HG03039 (cell line): ENCODE results near the gene DRC7.

Source experiments
- ATAC-seq: cut with Tn5 transposase; IDR thresholded peaks from one replicate; pipeline ENCODE4 v1.9.1; 2021; ENCODE audit warnings: mild to moderate bottlenecking, moderate library complexity; ENCODE audit not compliant: unreplicated experiment

Gene DRC7

DNA sequence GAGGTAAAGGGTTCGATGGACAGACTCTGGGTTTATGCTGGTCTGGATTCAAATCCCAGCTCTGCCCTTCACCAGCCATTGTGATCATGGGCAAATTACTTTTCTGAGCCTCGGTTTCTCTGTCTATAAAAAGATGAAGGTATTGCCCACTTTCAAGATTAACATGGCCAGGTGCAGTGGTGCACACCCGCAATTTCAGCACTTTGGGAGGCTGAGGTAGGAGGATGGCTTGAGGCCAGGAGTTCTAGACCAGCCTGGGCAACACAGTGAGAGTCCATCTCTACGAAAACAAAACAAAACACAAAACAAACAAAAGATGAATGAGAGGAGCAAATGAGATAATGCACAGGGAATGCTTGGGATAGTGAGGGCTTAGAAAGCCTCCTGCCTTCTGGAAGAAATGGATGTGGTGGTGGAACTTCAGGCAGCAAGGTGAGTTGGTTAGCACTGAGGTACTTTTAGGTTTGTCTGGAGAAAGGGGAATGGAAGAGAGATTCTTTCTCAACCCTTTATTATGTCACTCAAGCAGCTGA, 18.0 kb upstream of the DRC7 start:
- no peak for ATAC-seq

DNA sequence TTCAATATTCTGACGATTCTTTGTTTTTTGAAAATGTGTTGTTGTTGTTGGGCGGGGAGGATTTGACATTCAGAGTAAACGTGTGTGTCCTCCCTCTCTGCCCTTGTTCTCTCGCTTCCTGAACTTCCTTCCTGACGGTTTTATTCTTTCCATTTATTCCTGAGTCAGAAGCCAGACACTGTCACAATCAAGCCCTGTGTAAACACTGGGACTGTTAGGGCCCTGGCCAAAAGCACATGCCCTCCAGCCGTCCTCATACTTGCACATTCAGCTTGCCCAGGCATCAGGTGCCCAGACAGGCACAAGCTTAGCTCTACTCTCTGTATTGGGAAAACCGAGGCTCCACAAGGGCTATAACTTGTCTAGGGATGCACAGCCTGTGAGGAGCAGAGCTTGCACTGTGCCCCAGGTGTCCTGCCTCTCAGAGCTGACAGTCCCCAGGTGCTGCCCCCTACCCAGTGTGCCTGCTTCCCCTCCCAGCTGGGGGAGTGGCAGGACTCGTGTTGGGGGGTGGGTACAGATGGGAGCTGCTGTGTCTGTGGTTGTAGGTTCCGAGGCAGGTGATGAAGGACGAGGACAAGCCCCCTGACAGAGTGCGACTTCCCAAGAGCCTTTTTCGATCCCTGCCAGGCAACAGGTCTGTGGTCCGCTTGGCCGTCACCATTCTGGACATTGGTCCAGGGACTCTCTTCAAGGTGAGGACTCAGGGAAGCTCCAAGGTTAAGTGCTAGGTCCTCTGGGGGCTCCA, 16.8 kb upstream of the DRC7 start:
- ATAC-seq, result no peak

DNA sequence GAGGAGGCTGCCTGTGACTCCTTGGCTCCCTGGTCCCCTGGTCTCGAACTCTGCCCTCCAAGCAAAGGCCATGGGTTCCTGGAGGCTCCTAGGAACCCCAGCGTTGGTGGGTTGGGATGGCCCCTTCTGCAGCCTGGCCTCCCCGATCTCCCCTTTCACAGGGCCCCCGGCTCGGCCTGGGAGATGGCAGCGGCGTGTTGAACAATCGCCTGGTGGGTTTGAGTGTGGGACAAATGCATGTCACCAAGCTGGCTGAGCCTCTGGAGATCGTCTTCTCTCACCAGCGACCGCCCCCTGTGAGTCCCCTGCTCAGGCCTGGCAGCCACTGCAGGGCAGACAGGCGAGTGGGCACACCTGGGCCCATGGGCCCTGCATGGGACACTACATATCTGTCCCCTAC, 15.6 kb upstream of the DRC7 start:
- no peak for ATAC-seq

DNA sequence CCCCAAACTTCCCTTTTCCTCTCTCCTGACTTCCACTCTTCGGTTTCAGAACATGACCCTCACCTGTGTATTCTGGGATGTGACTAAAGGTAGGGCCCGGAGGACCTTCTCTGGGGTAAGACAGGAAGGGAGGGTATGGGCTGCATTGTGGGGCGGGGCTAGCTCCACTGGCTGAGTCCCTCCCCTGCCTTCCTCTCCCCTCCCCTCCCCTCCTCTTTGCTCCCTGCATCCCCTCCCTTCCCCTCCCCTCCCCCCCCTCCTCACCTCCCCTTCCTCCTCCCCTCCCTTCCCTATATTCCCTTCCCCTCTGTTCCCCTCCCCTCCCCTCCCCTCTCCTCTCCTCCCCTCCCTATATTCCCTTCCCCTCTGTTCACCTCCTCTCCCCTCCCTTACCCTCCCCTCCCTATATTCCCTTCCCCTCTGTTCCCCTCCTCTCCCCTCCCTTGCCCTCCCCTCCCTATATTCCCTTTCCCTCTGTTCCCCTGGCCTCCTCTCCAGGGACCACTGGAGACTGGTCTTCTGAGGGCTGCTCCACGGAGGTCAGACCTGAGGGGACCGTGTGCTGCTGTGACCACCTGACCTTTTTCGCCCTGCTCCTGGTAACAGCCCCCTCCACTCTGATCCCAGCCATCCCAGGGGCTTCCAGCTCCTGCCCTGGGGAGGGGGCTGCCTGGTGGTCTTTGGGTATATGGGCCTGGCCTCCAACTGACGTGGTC, 14.7 kb upstream of the DRC7 start:
- ATAC-seq, result no peak

DNA sequence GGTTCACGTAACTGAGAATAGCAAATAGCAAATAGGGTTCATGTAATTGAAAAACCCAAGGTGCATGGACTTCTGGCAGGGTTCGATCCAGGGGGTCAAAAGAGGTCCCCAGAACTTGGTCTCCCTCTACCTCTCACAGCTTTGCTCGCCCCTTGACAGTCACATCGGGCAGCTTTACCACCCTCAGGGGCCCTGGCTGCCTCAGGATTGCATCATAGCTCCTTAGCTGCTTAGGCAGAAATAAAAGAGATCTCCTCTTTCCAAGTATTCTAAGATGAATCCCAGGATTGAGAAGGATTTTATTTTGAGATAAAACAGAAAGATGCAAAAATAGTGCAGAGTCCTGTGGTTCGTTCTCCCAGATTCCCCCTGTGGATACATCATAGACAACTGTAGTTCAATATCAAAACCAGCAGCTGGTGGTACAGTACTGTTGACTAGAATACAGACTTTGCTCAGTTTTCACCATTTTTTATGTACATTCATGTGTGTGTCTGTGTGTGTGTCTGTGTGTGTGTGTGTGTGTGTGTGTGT, 13.7 kb upstream of the DRC7 start:
- ATAC-seq, result no peak

DNA sequence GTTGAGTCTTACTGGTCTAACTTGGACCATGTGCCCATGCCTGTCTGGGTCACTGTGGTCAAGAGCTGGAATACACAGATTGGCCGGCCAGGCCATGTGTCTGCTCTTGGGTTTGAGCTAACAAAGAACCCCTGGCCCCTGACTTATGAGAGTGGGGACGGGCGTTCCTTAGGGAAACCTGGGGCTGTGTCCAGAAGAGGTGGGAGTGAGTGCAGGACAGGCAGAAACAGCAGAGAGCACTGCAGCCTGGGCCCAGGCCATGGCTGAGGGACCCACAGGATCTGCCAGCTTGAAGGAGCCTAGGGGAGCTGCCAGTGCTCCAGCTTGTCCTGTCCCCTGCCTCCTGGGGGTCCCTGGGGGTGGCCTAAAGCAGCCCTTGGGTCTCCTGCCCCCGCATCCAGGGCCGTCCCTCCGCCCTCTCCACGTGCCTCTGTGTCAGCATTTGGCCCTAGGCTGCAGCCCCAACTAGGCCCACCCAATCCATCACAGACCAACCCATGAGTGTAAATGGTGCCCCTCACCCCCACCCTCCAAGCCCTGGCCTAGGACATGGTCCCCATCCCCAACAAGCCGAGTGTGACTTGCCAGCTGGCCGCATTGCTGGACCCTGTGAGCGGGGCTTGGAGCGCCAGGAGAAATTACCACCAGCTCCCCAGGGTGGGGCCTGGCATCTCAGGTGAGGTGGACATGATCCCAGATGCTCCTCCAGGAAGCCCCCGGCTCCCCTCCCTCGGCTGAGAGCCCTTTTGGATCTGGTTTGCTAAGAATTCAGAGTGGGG, 12.5 kb upstream of the DRC7 start:
- ATAC-seq, result no peak

DNA sequence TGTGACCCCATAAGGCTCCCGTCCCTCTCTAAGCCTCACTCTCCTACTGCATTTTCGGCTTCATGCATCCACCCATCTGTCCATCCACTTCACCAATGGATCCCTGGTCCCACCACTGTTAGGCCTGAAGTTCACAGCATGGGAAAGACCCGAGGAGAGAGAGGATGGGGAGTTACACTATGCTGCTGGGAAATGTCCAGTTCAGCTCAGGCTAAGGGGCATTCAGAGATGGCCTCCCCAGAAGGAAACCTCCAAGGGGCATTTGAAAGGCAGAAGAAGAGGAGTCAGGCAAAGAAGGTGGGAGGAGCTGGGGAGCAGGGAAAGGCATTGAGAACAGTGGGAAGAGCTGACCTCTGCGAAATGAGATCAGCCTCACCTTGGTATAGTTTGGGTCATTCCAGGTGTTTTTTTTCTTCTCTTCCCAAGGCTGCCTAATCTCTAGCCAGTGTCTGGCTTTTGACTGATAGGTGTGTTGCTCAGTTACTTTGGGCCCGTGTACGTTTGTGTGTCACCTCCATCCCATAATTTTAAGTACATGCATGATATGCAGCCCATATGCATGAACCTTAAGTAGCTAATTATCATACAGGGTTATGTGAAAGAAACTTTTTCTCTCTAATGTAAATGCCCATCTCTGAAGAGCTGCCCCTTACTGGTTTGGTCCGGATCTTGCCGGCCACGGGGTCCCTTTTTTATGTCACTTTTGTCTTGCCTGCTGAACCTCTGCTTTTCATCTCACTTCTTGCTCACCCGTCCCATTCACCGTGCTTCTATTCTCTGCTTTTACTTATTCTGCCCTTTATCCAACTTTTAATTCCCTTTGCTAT, 11.6 kb upstream of the DRC7 start:
- ATAC-seq, result no peak

DNA sequence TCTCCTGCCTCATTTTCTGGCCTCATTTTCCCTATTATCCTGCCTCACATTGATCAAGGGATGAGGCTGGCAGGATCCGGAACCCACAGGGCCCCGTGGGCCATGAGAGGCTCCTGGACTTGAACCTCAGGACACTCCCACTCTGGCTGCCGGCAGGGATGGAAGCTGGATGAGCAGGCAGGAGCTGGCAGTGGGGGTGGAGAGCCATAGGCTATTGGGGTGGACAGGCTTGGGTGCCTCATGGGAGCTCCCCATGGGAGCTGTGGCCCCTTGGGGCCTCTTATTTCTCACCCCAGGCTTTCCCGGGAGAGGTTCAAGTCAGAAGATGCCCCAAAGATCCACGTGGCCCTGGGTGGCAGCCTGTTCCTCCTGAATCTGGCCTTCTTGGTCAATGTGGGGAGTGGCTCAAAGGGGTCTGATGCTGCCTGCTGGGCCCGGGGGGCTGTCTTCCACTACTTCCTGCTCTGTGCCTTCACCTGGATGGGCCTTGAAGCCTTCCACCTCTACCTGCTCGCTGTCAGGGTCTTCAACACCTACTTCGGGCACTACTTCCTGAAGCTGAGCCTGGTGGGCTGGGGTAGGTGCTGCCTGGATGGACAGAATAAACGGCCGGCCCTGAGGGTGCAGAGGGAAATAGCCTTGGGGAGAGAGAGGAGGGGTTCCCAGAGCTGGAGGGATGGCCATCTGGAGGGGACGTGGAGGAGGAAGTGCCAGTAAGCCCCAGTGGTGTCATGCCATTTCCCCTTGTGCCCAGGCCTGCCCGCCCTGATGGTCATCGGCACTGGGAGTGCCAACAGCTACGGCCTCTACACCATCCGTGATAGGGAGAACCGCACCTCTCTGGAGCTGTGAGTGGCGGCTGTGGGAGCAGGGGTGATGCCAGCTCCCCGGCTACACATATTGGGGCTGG, 10.7 kb upstream of the DRC7 start:
- no peak for ATAC-seq

DNA sequence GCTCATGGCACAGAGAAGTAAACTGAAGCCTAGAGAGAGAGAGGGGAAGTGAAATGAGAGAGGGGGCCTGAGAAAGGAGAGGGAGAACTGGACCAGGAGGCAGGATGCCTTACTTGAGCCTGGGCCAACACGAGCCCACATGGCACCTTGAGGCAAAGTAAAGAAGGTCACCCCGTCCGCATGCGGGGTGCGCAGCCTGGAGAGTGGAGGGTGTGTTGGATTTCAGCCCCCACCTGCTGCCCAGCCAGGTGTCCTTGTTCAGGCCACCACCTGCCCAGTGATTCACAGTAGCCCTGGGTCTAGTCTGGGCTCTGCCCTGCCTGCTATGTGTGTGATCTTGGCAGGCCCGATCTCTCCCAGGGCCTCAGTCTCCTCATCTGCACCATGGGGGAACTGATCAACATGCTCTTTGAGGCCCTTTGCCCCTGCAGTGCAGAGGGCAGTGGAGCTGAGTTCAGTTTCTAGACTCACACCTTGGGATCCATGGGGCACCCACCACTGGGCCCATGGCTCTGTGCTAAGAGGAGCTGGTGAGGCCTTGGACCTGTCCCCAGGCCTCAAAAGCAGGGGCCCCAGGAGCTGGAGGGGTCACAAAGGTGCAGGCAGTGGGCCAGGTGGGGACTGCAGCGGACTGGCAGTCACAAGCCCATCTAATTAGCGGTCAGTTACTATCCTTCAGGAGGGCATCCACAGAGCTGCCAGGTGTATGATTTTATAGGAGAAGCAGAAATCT, 9.8 kb upstream of the DRC7 start:
- no peak for ATAC-seq

DNA sequence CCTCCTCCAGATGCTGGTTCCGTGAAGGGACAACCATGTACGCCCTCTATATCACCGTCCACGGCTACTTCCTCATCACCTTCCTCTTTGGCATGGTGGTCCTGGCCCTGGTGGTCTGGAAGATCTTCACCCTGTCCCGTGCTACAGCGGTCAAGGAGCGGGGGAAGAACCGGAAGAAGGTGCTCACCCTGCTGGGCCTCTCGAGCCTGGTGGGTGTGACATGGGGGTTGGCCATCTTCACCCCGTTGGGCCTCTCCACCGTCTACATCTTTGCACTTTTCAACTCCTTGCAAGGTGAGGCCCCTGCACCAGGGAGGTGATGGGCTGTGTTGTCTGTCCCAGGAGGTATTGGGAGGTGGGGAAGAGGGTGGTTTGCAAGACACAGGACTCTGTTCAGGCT, 9.0 kb upstream of the DRC7 start:
- ATAC-seq, result no peak

DNA sequence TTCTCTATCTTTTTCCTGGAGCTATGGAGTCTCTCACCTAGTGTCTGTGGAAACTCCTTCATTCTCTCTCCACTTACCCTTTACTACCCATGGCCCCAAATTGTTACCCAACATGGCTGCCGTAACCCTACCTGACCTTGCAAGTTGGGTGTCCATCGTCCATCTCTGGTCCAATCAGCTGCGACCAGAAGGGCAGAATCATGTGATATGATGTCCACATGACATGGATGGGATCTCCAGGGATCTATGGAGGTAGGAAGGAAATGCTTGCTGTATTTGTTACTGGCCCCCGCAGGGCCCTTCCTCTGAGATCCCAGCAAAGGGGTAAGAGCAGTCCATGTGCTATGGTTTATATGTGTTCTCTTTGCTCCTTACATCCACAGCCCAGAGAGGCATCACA, 8.0 kb upstream of the DRC7 start:
- no peak for ATAC-seq

DNA sequence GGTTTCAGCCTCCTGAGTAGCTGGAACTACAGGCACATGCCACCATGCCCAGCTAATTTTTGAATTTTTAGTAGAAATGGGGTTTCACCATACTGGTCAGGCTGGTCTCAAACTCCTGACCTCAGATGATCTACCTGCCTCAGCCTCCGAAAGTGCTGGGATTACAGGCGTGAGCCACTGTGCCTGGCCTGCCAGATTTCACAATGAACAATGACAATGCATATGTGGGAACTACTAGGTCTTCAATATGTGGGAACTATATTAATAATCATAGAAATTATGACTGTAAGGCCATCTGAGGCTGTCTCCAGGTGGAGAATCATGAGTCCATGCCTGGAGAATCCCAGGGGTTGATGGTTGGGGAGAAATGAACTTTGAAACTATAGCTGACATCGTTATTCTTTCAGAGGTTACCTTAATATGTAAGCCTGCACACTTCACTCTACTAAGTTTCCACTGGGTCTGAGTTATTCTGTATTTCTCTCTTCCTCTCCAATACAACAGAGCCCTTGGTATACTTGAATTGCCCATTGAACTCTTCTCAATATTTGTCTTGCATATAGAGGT, 7.2 kb upstream of the DRC7 start:
- ATAC-seq, result no peak

DNA sequence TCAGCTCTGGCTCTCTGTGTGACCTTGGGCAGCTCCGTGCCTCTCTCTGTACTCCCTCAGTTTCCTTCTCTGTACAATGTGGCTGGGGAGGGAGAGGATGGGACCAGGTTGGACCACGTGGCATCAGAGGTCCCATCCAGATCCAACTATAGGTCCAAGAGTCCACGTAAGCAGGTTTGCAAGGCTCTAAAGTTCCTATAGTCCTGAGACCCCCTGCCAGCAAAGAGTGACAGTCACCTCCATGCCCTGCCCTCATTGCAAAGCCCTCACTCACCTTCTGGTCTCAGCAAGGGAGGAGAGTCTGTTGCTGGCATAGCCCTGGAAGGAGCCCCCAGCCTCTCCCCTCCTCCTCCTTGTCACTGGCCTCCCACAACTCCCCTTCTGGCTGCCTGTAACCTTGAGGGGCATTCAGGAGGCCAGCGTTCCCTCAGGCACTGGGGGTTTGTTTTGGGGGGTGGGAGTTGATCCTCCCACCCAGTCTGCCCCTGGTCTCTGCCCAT, 6.1 kb upstream of the DRC7 start:
- ATAC-seq, result no peak

DNA sequence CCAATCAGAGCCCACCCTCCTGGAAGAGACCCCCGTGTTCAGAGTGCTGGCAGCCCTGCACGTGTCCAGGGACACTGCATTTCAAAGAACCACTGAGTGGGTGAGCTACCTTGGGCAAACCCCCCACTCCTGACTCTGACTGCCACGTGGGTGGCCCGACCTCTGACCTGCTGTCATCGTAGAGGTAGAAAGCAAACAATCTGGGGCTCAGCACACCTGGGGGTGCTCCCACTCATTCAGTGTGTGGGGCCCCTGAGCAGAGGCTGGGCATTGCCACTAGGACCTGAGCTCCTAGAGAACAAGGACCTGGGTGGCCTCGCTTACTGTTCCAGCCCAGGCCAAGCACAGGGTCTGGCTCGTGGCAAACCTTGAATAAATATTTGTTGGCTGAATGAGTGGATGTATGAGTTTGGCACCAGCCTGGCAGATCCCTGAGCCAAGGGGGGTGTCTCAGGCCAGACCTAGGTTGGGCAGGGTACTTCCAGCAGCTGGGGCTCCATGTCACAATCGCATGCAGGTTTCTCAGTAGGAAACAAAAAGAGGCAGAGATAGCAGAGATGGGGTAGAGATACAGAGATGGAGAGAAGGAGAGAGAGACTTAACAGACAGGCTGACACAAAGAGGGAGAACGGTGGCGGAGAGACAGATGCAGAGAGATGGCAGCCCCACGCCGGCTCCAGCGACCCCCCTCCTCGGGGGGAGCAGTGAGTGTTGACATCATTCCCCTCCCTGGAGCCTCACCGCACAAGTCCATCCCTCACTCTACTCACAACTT, 5.4 kb upstream of the DRC7 start:
- no peak for ATAC-seq

DNA sequence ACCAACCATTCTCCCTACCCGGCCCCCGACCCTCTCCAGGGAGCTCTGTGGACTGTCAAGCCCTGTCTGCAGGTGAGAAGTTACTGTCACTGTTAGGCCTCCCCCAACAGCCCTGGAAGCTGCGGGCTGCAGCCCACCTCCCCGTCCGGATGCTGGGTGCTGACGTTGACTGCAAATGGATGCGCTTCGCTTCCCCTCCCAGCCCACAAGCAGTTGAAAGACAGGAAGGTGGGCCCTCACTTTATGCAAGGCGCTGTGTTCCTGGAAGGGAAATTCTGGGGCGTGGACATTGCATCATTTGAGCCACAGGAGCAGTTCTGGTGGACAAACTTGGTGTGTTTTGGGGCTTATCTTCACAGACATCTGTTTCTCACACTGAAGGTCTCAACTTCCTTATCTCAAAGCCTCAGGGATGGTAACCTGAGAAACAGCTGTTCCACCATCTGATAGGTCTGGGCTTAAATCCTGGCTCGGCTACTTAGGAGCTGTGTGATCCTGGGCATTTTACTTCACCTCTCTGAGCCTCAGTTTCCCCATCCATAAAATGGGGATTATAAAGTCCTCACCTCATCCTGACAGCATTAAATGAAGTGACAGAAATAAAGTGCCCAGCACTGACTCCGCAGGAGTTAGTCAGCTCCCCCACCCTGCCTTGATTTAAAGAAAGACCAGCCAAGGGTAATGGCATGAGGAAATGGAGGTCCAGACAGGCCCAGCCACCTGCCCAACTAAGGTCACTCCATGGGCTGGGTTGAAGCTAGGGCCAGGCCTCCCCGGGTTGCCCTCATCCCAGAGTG, 4.6 kb upstream of the DRC7 start:
- ATAC-seq, result no peak

DNA sequence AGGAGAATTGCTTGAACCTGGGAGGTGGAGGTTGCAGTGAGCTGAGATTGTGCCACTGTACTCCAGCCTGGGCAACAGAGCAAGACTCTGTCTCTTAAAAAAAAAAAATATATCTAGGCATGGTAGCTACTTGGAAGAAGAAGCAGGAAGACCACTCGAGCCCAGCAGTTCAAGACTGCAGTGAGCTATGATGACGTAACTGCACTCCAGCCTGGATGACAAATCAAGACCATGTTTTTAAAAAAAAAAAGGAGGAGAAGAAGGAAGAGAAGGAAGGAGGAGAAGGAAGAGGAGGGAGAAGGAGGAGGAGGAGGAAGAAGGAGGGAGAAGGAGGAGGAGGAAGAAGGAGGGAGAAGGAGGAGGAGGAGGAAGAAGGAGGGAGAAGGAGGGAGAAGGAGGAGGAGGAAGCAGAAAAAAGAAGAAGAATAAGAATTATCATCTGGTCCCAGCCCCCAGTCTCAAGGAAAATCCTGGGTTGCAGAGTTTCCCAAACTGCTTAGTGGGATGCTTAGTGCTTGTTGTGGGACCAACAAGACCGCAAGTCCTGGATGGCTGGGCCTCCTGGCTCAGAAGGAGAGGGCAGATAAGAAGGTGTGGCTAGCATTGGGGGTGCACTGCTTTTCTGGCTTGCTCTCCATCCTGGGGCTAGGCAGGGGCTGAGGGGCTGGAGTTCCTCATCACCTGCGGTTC, 3.7 kb upstream of the DRC7 start:
- no peak for ATAC-seq
